Measurements from ENCODE around the gene SLC2A3. TPM values are rescaled to one million over a fixed set of nuclear protein-coding genes. Genes with fewer than 3 reads are reported as not detected.
A peak's percentile ranks its signal among the peaks of the same experiment; 100 is the strongest.

Gene SLC2A3
- total and polyA plus RNA-seq, 9 of the 15 experiments (the other 6 are each of a cell fraction or from before 2014, with no cell fraction given): 67.3 to 491 (median 104) TPM

- TF ChIP-seq ZNF134 (CRISPR knock-in tag; conservative IDR thresholded peaks at IDR 0.05) (no peak), ZNF507 (tag; conservative IDR thresholded peaks at IDR 0.05) (no peak), ZNF696 (CRISPR knock-in tag; conservative IDR thresholded peaks at IDR 0.05) (no peak), ZNF143 (CRISPR knock-in tag; IDR thresholded peaks at IDR 0.05) (no peak), MAX (CRISPR knock-in tag; IDR thresholded peaks at IDR 0.05) (peak; percentile 64), DPF2 (IDR thresholded peaks at IDR 0.05) (no peak; the same call in 1 of the 2 replicates), GABPB2 (CRISPR knock-in tag; conservative IDR thresholded peaks at IDR 0.05) (no peak), TEAD4 (IDR thresholded peaks at IDR 0.05; ENCODE audit: low read length) (peak; percentile 72), TEAD4 (CRISPR knock-in tag; IDR thresholded peaks at IDR 0.05; ENCODE audit: borderline replicate concordance) (0 out of 2 replicates have a peak, but pooled peaks have one; percentile 64), EP400 (IDR thresholded peaks at IDR 0.05) (peak; percentile 70), ZNF133 (CRISPR knock-in tag; IDR thresholded peaks at IDR 0.05) (no peak), POLR2G (IDR thresholded peaks at IDR 0.05; ENCODE audit: low read depth, low read length) (peak; percentile 78), TCF3 (CRISPR knock-in tag; IDR thresholded peaks at IDR 0.05) (peak; percentile 23; the same call in 1 of the 2 replicates), RAD51 (IDR thresholded peaks at IDR 0.05; ENCODE audit: borderline replicate concordance, low read depth) (no peak), FOXA3 (CRISPR knock-in tag; conservative IDR thresholded peaks at IDR 0.05 in 1 of 2, IDR thresholded peaks at IDR 0.05 in 1 of 2) (no peak)
- TF ChIP-seq, protein P1, sequence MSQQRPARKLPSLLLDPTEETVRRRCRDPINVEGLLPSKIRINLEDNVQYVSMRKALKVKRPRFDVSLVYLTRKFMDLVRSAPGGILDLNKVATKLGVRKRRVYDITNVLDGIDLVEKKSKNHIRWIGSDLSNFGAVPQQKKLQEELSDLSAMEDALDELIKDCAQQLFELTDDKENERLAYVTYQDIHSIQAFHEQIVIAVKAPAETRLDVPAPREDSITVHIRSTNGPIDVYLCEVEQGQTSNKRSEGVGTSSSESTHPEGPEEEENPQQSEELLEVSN (IDR thresholded peaks at IDR 0.05; ENCODE audit: borderline replicate concordance in 1 of 2, extremely low read depth in 1 of 2, insufficient read depth in 1 of 2, insufficient read length in 1 of 2, low read depth in 1 of 2, low read length in 1 of 2, poor library complexity in 1 of 2, severe bottlenecking in 1 of 2): peak; percentile 91 to 97
- TF ChIP-seq, protein P2, sequence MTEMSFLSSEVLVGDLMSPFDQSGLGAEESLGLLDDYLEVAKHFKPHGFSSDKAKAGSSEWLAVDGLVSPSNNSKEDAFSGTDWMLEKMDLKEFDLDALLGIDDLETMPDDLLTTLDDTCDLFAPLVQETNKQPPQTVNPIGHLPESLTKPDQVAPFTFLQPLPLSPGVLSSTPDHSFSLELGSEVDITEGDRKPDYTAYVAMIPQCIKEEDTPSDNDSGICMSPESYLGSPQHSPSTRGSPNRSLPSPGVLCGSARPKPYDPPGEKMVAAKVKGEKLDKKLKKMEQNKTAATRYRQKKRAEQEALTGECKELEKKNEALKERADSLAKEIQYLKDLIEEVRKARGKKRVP (CRISPR knock-in tag; IDR thresholded peaks at IDR 0.05): no peak
Measured at GRCh38 chr12:7970475-7971252, 34.7 kb upstream of the SLC2A3 start (continued).

All from K562 (cell line).